GM12878 (cell line): ENCODE measurements around the gene TNFSF8. TPM values are rescaled to one million over a fixed set of nuclear protein-coding genes. Genes with fewer than 3 reads are reported as not detected.

Experiments used
- BCL11A ChIP-seq: IDR thresholded peaks from 2 replicates; pipeline ENCODE4 v1.6.1; 2011; ENCODE audit warnings: low read depth, low read length
- CBX5 ChIP-seq: sonication (generic); IDR thresholded peaks from 2 replicates; pipeline ENCODE4 v1.6.1; 2016; ENCODE audit warnings: low read depth, moderate library complexity, mild to moderate bottlenecking, inconsistent platforms
- IRF3 ChIP-seq: fragments of 450-650 bp; IDR thresholded peaks from 2 replicates; pipeline ENCODE4 v1.6.1; 2014; ENCODE audit warnings: mild to moderate bottlenecking
- NR2C1 ChIP-seq: fragments of 450-650 bp; IDR thresholded peaks from 2 replicates; pipeline ENCODE4 v1.6.1; 2017; ENCODE audit warnings: antibody characterized with exemption, mild to moderate bottlenecking, moderate library complexity
- PRDM15 ChIP-seq: fragments of 450-650 bp; formaldehyde crosslinking; IDR thresholded peaks from 2 replicates; pipeline ENCODE4 v1.4.0; 2020; ENCODE audit warnings: mild to moderate bottlenecking, moderate library complexity
- RFX5 ChIP-seq: IDR thresholded peaks from 2 replicates; pipeline ENCODE4 v1.6.1; 2011; ENCODE audit warnings: low read depth, low read length, improper control_type of control experiment
- ZBED1 ChIP-seq: IDR thresholded peaks from 2 replicates; pipeline ENCODE4 v1.6.1; 2016; ENCODE audit warnings: borderline replicate concordance
- ZBTB11 ChIP-seq: fragments of 450-650 bp; formaldehyde crosslinking; IDR thresholded peaks from 2 replicates; pipeline ENCODE4 v1.5.0; 2022; ENCODE audit warnings: mild to moderate bottlenecking, missing genetic modification characterization
- ZBTB4 ChIP-seq: fragments of 450-650 bp; formaldehyde crosslinking; IDR thresholded peaks from 2 replicates; pipeline ENCODE4 v1.4.0; 2022; ENCODE audit warnings: mild to moderate bottlenecking, moderate library complexity
- polyA plus RNA-seq, 11 experiments: library from polyadenylated mRNA; depleted of rRNA in 4 of 11; unstranded in 6 of 11; stranded (reverse) in 5 of 11; fragments of >200 nt; fragmentation: Nextera tagmentation in 4 of 11; fragmentation: Illumina TruSeq in 1 of 11; extraction: Ambion mirVana in 4 of 11; extraction: Trizol in 1 of 11; gene quantifications; 1 replicate in 1 of 11; 2 replicates in 10 of 11; pipeline versions ENCODE4 v1.2.1 to v1.2.3, GENCODE V29; 2011 to 2016; ENCODE audit warnings: inconsistent platforms in 2 of 11, missing spikeins in 2 of 11, low read depth in 1 of 11
- total RNA-seq, 4 experiments: library from RNA; depleted of rRNA in 3 of 4; stranded (reverse); fragments of >200 nt in 3 of 4; fragmentation: Illumina TruSeq in 1 of 4; extraction: Trizol in 1 of 4; gene quantifications; 2 replicates each; pipeline versions ENCODE4 v1.2.1 to v1.2.3, GENCODE V29; 2013 to 2021

TNFSF8 gene
- total and polyA plus RNA-seq, 10 of the 15 experiments (the other 5 are each of a cell fraction or from before 2014, with no cell fraction given) = 0.10 to 0.29 (median 0.15) TPM; not detected in 7

- TF ChIP-seq ZBTB4 (CRISPR knock-in tag) (no peak), BCL11A (no peak), NR2C1 (no peak), IRF3 (no peak), RFX5 (no peak), ZBTB11 (no peak), PRDM15 (no peak), CBX5 (no peak), ZBED1 (no peak)
These were observed 2.1 kb upstream of the TNFSF8 start (continued) for GRCh38 chr9:114932502-114932901.
